Ovary (tissue), 9 donors: ENCODE data around the gene ITGA6. TPM values are rescaled to one million over a fixed set of nuclear protein-coding genes. Genes with fewer than 3 reads are reported as not detected.

Source experiments
- DNase-seq, 5 donors: peaks; one replicate each; pipeline ENCODE4 v3.0.0-alpha.2; 2019 to 2020
- H3K27ac ChIP-seq, 2 donors: fragments of 200-600 bp; one replicate each; pipeline versions ENCODE4 v1.5.1 to v1.8.0; 2019 to 2022
- H3K27me3 ChIP-seq: fragments of 200-600 bp; one replicate; pipeline ENCODE4 v1.8.0; 2022
- H3K36me3 ChIP-seq: fragments of 200-600 bp; sonication (generic); one replicate; pipeline ENCODE4 v1.5.1; 2019
- H3K4me1 ChIP-seq: one replicate; pipeline ENCODE4 v1.8.1; 2013; ENCODE audit warnings: mild to moderate bottlenecking, moderate library complexity; ENCODE audit not compliant: insufficient read depth
- H3K4me3 ChIP-seq: fragments of 200-600 bp; sonication (generic); one replicate; pipeline ENCODE4 v1.5.1; 2017
- H3K9me3 ChIP-seq, 2 donors: fragments of 200-600 bp in 1 of 2; sonication (generic) in 1 of 2; one replicate each; pipeline versions ENCODE4 v1.5.1 to v1.8.1; 2013 to 2019; ENCODE audit warnings: mild to moderate bottlenecking in 1 of 2, moderate library complexity in 1 of 2
- CTCF ChIP-seq, 3 donors: fragments of 450-650 bp in 2 of 3; fragments of 200-600 bp in 1 of 3; IDR thresholded peaks; one replicate each; pipeline versions ENCODE4 v1.5.1 to v1.8.0; 2016 to 2022; ENCODE audit warnings: antibody characterized with exemption in 3 of 3, mild to moderate bottlenecking in 1 of 3
- EP300 ChIP-seq: sonication (generic); formaldehyde crosslinking; IDR thresholded peaks from one replicate; pipeline ENCODE4 v1.6.1; 2017; ENCODE audit warnings: antibody characterized with exemption
- POLR2A ChIP-seq: fragments of 450-650 bp; IDR thresholded peaks from one replicate; pipeline ENCODE4 v1.6.1; 2017; ENCODE audit warnings: antibody characterized with exemption, mild to moderate bottlenecking, moderate library complexity
- WGBS, 3 donors: extraction: QIAGEN DNeasy Blood & Tissue Kit in 1 of 3; methylation state at CpG; one replicate each; pipeline versions ENCODE4 v1.1.5 to v1.1.7; 2013 to 2017; 5-methylcytosine and 5-hydroxymethylcytosine counted together
- intact Hi-C, 4 donors: fragments of 100-400 bp; cut with DNase I; formaldehyde crosslinking; loops; one replicate each; pipeline versions ENCODE4 v1.11.0 to v1.15.1; 2022 to 2023
- polyA plus RNA-seq, 2 donors: library from polyadenylated mRNA; stranded (reverse); fragments of 200-250 nt in 1 of 2; fragments of 350-450 nt in 1 of 2; fragmentation: Illumina TruSeq in 1 of 2; extraction: RNeasy Lipid Tissue Mini Kit (QIAGEN cat#74804) in 1 of 2; gene quantifications; one replicate each; pipeline ENCODE4 v1.2.3, GENCODE V29; 2013 to 2014
- total RNA-seq, 7 donors: library from RNA; depleted of rRNA in 2 of 7; stranded (reverse); fragments of >200 nt in 2 of 7; fragmentation: NEBNext Ultra II Directional in 3 of 7; extraction: Animal tissue kit (Norgen Biotek cat#: 25700) in 3 of 7; gene quantifications; one replicate each; pipeline versions ENCODE4 v1.1.0 to v1.2.4, GENCODE V29; 2016 to 2023
- donor health status: DM: no; HTN: no; CAD: no; lungs with moderate emphysema.
- donor health status: DM: no; HTN: no; CAD: no.
- donor health status: Bipolar disorder and iron deficiency.
- donor health status: DM: yes; HTN: yes; CAD: no.
- donor health status: DM: no; HTN: no; CAD: no.
- donor health status: DM: yes; HTN: yes; CAD: no.

ITGA6 gene
- total and polyA plus RNA-seq, 9 donors = 8.4 to 51.6 (median 19.0) TPM

DNA sequence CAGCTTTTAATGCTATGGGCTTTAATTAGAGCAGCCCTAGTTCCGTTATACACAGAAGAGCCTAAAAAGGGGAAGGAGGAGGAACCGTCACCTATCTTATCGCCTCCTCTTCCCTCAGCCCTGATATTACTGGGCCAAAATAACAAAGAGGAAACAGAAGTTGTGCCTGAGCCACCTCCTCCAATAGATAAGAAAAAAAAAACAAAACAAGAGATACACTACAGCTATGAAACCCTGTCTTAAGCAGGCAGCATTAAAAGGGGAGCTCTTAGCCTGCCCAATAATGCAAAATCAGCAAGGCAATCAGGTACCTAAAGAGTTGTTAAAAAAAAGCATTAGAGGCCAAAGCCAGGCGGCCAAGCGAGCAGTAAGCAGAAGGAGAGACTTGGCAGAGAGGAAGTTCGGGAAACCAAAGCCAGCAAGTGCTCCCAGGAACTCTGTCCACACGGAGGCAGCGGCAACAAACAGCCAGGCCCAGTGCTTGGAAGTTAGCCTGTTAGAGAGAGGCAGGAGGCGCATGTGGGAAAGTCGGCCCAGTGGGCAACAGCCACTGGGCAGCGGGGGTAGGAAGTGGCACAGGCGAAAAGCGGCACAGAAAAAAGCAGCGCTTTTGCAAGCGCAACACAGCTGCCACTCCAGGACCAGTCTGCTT is 86.7 kb downstream of the ITGA6 start:
- WGBS, 3 donors = 70 to 87% (median 73%) methylated on average over 15 of the region's 15 CpGs
- no peaks in the 10 kb centered on the region for H3K4me1 ChIP-seq
- intact Hi-C loops = no loop called here
- no peak overlapping the region for H3K4me3 ChIP-seq
- H3K9me3 ChIP-seq = peaks cover 0 to 3% of the 10 kb centered on the region in 2 donors
- DNase-seq = no peak
- H3K27me3 ChIP-seq = no peaks in the 10 kb centered on the region
- H3K27ac ChIP-seq = no peak overlapping the region
- H3K36me3 ChIP-seq = no peaks in the 10 kb centered on the region
- no peak for TF ChIP-seq EP300
- TF ChIP-seq CTCF (IDR thresholded peaks at IDR 0.05) = no peak
- TF ChIP-seq POLR2A = no peak

GRCh38 chr2:172516299-172516698 is 88.9 kb downstream of the ITGA6 start:
- no peaks in the 10 kb centered on the region for H3K36me3 ChIP-seq
- intact Hi-C loops = no loop called here
- DNase-seq = no peak
- no peaks in the 10 kb centered on the region for H3K27me3 ChIP-seq
- H3K27ac ChIP-seq = no peak overlapping the region
- H3K4me1 ChIP-seq = no peaks in the 10 kb centered on the region
- H3K9me3 ChIP-seq = peaks cover 0 to 3% of the 10 kb centered on the region in 2 donors
- no peak for TF ChIP-seq EP300
- TF ChIP-seq CTCF (IDR thresholded peaks at IDR 0.05) = no peak
- TF ChIP-seq POLR2A = no peak
- no peak overlapping the region for H3K4me3 ChIP-seq
- 52 to 71% (median 68%) methylated on average over 1 of the region's 1 CpG for WGBS, 3 donors

- H3K9me3 ChIP-seq = no peaks in the 10 kb centered on the region
- DNase-seq = no peak
- intact Hi-C loops = no loop called here
Observed at GRCh38 chr2:172518995-172519394, 91.6 kb downstream of the ITGA6 start.

DNA sequence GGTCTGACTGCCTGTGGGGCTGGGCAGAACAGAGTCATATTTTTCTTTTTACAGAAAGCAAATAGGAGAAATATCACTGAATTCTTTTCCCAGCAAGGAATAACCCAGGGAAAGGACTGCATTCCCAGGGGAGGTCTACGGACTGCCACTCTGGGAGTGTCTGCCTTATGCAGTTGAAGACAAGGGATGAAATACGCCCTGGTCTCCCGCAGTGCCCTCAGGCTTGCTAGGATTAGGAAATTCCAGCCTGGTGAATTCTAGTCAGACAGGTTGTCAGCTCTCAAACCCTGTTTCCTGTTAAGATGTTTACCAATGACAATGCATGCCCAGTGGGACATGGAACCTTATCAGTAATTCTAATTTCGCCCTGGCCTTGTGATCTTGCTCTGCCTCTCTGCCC is 98.2 kb downstream of the ITGA6 start:
- no peak for DNase-seq
- WGBS, 3 donors = 91 to 96% (median 93%) methylated on average over 4 of the region's 4 CpGs
- no peak for TF ChIP-seq POLR2A
- TF ChIP-seq EP300 = no peak
- TF ChIP-seq CTCF (IDR thresholded peaks at IDR 0.05) = no peak
- Histone ChIP-seq H3K36me3 (no peaks in the 10 kb centered on the region), H3K27ac (no peak overlapping the region), H3K4me3 (no peak overlapping the region), H3K27me3 (no peaks in the 10 kb centered on the region), H3K4me1 (no peaks in the 10 kb centered on the region), H3K9me3 (no peaks in the 10 kb centered on the region)
- intact Hi-C loops = no loop called here

More at GRCh38 chr2:172518995-172519394, 91.6 kb downstream of the ITGA6 start:
- Histone ChIP-seq H3K4me1 (no peaks in the 10 kb centered on the region), H3K4me3 (no peak overlapping the region), H3K27me3 (no peaks in the 10 kb centered on the region), H3K27ac (no peak overlapping the region), H3K36me3 (no peaks in the 10 kb centered on the region)
- TF ChIP-seq EP300 = no peak
- TF ChIP-seq CTCF (IDR thresholded peaks at IDR 0.05) = no peak
- no peak for TF ChIP-seq POLR2A
